K562 (cell line): Measurements from ENCODE around the gene DYNLT2. TPM values are rescaled to one million over a fixed set of nuclear protein-coding genes. Genes with fewer than 3 reads are reported as not detected.

ENCODE experiments used
- CXXC5 ChIP-seq: fragments of 250-450 bp; sonication (Bioruptor Pico); IDR thresholded peaks from 2 replicates; pipeline ENCODE4 v1.8.0; 2022; ENCODE audit warnings: inconsistent platforms, mild to moderate bottlenecking, moderate library complexity
- HDAC2 ChIP-seq: fragments of 450-650 bp; IDR thresholded peaks from 2 replicates; pipeline ENCODE4 v1.6.1; 2016; ENCODE audit warnings: mild to moderate bottlenecking
- JUNB ChIP-seq: fragments of 450-650 bp; formaldehyde crosslinking; conservative IDR thresholded peaks from 2 replicates; pipeline ENCODE4 v1.4.0; 2020; ENCODE audit warnings: mild to moderate bottlenecking
- KDM4B ChIP-seq, 2 experiments: fragments of 450-650 bp in 1 of 2; sonication (generic) in 1 of 2; IDR thresholded peaks; 2 replicates each; pipeline ENCODE4 v1.6.1; 2016 to 2017; ENCODE audit warnings: borderline replicate concordance in 2 of 2, antibody characterized with exemption in 1 of 2, low read depth in 1 of 2, mild to moderate bottlenecking in 1 of 2
- MAZ ChIP-seq, 2 experiments: fragments of 450-650 bp in 1 of 2; sonication (generic) in 1 of 2; formaldehyde crosslinking; IDR thresholded peaks in 1 of 2; conservative IDR thresholded peaks in 1 of 2; 2 replicates each; pipeline versions ENCODE4 v1.4.0 to v1.5.0; 2020; ENCODE audit warnings: mild to moderate bottlenecking in 1 of 2, missing genetic modification reagents in 1 of 2
- RFX7 ChIP-seq: fragments of 250-450 bp; sonication (Bioruptor Pico); IDR thresholded peaks from 2 replicates; pipeline ENCODE4 v1.5.1; 2021; ENCODE audit warnings: mild to moderate bottlenecking
- THAP12 ChIP-seq: fragments of 250-450 bp; sonication (Bioruptor Pico); IDR thresholded peaks from 2 replicates; pipeline ENCODE4 v1.9.0; 2021; ENCODE audit warnings: mild to moderate bottlenecking, inconsistent platforms
- THAP7 ChIP-seq: fragments of 250-450 bp; sonication (Bioruptor Pico); IDR thresholded peaks from 2 replicates; pipeline ENCODE4 v1.5.0; 2021
- ZBTB11 ChIP-seq, 3 experiments: fragments of 200-800 bp in 1 of 3; fragments of 250-450 bp in 1 of 3; fragments of 450-650 bp in 1 of 3; sonication (Bioruptor Pico) in 1 of 3; sonication (Bioruptor generic) in 1 of 3; formaldehyde crosslinking in 1 of 3; IDR thresholded peaks; 2 replicates each; pipeline versions ENCODE4 v1.6.1 to v1.8.0; 2016 to 2022; ENCODE audit warnings: mild to moderate bottlenecking in 2 of 3, missing genetic modification characterization in 2 of 3, missing compliant biosample characterization in 1 of 3, moderate library complexity in 1 of 3
- ZNF398 ChIP-seq: fragments of 250-450 bp; sonication (Bioruptor Pico); IDR thresholded peaks from 2 replicates; pipeline ENCODE4 v1.8.0; 2021; ENCODE audit warnings: moderate library complexity, mild to moderate bottlenecking, inconsistent platforms
- ZNF551 ChIP-seq: fragments of 250-450 bp; sonication (Bioruptor Pico); IDR thresholded peaks from 2 replicates; pipeline ENCODE4 v1.5.0; 2021; ENCODE audit warnings: mild to moderate bottlenecking, moderate library complexity
- polyA plus RNA-seq, 8 experiments: library from polyadenylated mRNA; depleted of rRNA in 4 of 8; stranded (reverse) in 5 of 8; unstranded in 3 of 8; fragments of >200 nt; fragmentation: Nextera tagmentation in 2 of 8; fragmentation: Illumina TruSeq in 1 of 8; extraction: Ambion mirVana in 2 of 8; extraction: Trizol in 1 of 8; gene quantifications; 2 replicates each; pipeline versions ENCODE4 v1.2.1 to v1.2.3, GENCODE V29; 2011 to 2014; ENCODE audit warnings: inconsistent platforms in 1 of 8, missing spikeins in 1 of 8
- total RNA-seq, 7 experiments: library from RNA; depleted of rRNA in 6 of 7; stranded (reverse); fragments of >200 nt in 6 of 7; fragmentation: Illumina TruSeq in 2 of 7; extraction: Trizol in 2 of 7; gene quantifications; 2 replicates each; pipeline versions ENCODE4 v1.2.1 to v1.2.3, GENCODE V29; 2011 to 2021; ENCODE audit warnings: low replicate concordance in 1 of 7
- TF ChIP-seq, protein P1 (sequence below): fragments of 450-650 bp; IDR thresholded peaks from 2 replicates; pipeline ENCODE4 v1.6.1; 2016; ENCODE audit warnings: mild to moderate bottlenecking
- TF ChIP-seq, protein P2 (sequence below): fragments of 450-650 bp; formaldehyde crosslinking; IDR thresholded peaks from 2 replicates; pipeline ENCODE4 v1.4.0; 2022; ENCODE audit warnings: mild to moderate bottlenecking, moderate library complexity

The DYNLT2 gene
- total and polyA plus RNA-seq, 9 of the 15 experiments (the other 6 are each of a cell fraction or from before 2014, with no cell fraction given): 2.0 to 12.8 (median 6.3) TPM

- no peak for TF ChIP-seq ZBTB11 (CRISPR knock-in tag; IDR thresholded peaks at IDR 0.05)
- TF ChIP-seq CXXC5 (CRISPR knock-in tag): peak; percentile 18
- TF ChIP-seq HDAC2: no peak
- TF ChIP-seq, protein P1, sequence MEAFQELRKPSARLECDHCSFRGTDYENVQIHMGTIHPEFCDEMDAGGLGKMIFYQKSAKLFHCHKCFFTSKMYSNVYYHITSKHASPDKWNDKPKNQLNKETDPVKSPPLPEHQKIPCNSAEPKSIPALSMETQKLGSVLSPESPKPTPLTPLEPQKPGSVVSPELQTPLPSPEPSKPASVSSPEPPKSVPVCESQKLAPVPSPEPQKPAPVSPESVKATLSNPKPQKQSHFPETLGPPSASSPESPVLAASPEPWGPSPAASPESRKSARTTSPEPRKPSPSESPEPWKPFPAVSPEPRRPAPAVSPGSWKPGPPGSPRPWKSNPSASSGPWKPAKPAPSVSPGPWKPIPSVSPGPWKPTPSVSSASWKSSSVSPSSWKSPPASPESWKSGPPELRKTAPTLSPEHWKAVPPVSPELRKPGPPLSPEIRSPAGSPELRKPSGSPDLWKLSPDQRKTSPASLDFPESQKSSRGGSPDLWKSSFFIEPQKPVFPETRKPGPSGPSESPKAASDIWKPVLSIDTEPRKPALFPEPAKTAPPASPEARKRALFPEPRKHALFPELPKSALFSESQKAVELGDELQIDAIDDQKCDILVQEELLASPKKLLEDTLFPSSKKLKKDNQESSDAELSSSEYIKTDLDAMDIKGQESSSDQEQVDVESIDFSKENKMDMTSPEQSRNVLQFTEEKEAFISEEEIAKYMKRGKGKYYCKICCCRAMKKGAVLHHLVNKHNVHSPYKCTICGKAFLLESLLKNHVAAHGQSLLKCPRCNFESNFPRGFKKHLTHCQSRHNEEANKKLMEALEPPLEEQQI: no peak
- no peak for TF ChIP-seq ZNF398
- TF ChIP-seq MAZ (CRISPR knock-in tag; conservative IDR thresholded peaks at IDR 0.05 in 1 of 2, IDR thresholded peaks at IDR 0.05 in 1 of 2): peak in 1 of 2 experiments; percentile 34; a peak in 3 of 4 replicates
- TF ChIP-seq THAP7 (CRISPR knock-in tag): no peak
- TF ChIP-seq JUNB (CRISPR knock-in tag): no peak
- no peak for TF ChIP-seq RFX7 (CRISPR knock-in tag)
- TF ChIP-seq KDM4B (IDR thresholded peaks at IDR 0.05; ENCODE audit: borderline replicate concordance in 2 of 2, low read depth in 1 of 2): no peak
- peak; percentile 86 for TF ChIP-seq THAP12
- TF ChIP-seq, protein P2, sequence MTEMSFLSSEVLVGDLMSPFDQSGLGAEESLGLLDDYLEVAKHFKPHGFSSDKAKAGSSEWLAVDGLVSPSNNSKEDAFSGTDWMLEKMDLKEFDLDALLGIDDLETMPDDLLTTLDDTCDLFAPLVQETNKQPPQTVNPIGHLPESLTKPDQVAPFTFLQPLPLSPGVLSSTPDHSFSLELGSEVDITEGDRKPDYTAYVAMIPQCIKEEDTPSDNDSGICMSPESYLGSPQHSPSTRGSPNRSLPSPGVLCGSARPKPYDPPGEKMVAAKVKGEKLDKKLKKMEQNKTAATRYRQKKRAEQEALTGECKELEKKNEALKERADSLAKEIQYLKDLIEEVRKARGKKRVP (CRISPR knock-in tag): no peak
- no peak for TF ChIP-seq ZNF551 (CRISPR knock-in tag)
Measured at GRCh38 chr6:169723991-169724493, 27.3 kb downstream of the DYNLT2 start (continued).
